Chondrocyte (in vitro differentiated cells): ENCODE measurements around the gene NAA11. TPM values are rescaled to one million over a fixed set of nuclear protein-coding genes. Genes with fewer than 3 reads are reported as not detected.

ENCODE experiments used
- DNase-seq: peaks from one replicate; pipeline ENCODE4 v3.0.0; 2021; ENCODE audit warnings: mixed read lengths, low spot score
- H3K27ac Mint-ChIP-seq: one replicate; pipeline ENCODE4 v1.8.0; 2021; ENCODE audit warnings: mild to moderate bottlenecking, moderate library complexity, mixed read lengths; ENCODE audit not compliant: unreplicated experiment
- H3K27me3 Mint-ChIP-seq: 2 replicates; pipeline ENCODE4 v1.8.0; 2021; ENCODE audit warnings: low read depth, mixed read lengths
- H3K36me3 Mint-ChIP-seq: 2 replicates; pipeline ENCODE4 v1.8.0; 2021; ENCODE audit warnings: low read depth, mixed read lengths
- H3K4me1 Mint-ChIP-seq: 2 replicates; pipeline ENCODE4 v1.8.0; 2021; ENCODE audit warnings: low read depth, mild to moderate bottlenecking, mixed read lengths
- H3K4me3 Mint-ChIP-seq: one replicate; pipeline ENCODE4 v1.8.0; 2021; ENCODE audit warnings: mild to moderate bottlenecking, moderate library complexity, mixed read lengths; ENCODE audit not compliant: unreplicated experiment
- H3K9me3 Mint-ChIP-seq: 2 replicates; pipeline ENCODE4 v1.8.0; 2021; ENCODE audit warnings: low read depth, mixed read lengths
- long read RNA-seq: library from polyadenylated mRNA; stranded (forward); transcript quantifications from one replicate; pipeline ENCODE4 v2.0.0, GENCODE V29; 2021
- total RNA-seq: library from RNA; stranded (reverse); gene quantifications from 3 replicates; pipeline ENCODE4 v1.2.1, GENCODE V29; 2021
- TF ChIP-seq, protein P1 (sequence below): fragments of 200-600 bp; sonication (generic); IDR thresholded peaks from 2 replicates; pipeline ENCODE4 v1.5.0; 2021; ENCODE audit warnings: antibody characterized with exemption, mild to moderate bottlenecking, moderate library complexity

The NAA11 gene
- total RNA-seq = not detected in 3 replicates
- long read RNA-seq = 0 reads

DNA sequence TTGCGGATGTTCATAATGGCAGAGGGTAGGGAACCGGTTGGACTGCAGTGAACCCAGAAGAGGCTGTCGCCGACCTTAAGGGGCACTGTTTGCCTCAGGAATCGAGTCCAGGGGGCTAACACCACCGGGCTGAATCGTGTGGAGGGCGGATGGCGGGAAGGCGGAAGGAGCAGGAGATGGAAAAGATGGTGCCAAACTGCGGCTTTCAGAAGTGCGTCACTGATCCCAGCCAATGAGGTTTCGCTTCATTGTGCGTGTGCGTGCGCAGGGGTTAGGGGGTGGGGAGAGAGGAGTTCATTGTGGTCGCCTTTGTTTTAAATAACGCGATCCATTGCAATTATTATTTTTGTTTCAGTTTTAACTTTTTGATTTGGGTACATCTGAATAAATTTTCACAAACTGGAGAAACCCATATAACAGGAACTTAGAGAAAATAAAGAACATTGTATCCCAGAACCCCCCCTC, at the start of gene NAA11:
Gene NAA11, minus strand, starts transcription at position 198 of the 465 bp plus-strand sequence. Its CDS starts 184 bp downstream, at position 14.
- H3K36me3 Mint-ChIP-seq = no peaks in the 10 kb centered on the region

DNA sequence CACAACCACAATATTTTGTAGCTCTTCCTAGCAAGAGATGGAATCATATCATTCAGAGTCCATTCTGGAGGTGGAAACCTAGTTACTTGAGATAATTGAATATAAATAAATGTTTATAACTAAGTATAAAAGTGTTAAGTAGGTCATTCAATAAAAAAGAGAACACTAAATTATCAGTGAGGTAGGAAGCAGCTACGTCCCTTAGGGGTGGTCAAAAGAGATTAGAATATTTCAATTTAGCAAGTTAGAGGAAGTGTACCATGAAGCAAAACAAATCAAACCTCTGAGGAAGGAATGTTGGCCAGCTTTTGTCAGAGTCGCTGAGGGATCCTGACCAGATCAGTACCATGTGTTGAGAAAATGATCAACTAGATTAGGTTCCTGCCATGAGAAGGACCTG, 44.2 kb upstream of the NAA11 start:
- DNase-seq = no peak
- TF ChIP-seq, protein P1, sequence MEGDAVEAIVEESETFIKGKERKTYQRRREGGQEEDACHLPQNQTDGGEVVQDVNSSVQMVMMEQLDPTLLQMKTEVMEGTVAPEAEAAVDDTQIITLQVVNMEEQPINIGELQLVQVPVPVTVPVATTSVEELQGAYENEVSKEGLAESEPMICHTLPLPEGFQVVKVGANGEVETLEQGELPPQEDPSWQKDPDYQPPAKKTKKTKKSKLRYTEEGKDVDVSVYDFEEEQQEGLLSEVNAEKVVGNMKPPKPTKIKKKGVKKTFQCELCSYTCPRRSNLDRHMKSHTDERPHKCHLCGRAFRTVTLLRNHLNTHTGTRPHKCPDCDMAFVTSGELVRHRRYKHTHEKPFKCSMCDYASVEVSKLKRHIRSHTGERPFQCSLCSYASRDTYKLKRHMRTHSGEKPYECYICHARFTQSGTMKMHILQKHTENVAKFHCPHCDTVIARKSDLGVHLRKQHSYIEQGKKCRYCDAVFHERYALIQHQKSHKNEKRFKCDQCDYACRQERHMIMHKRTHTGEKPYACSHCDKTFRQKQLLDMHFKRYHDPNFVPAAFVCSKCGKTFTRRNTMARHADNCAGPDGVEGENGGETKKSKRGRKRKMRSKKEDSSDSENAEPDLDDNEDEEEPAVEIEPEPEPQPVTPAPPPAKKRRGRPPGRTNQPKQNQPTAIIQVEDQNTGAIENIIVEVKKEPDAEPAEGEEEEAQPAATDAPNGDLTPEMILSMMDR = no peak
- Mint-ChIP-seq H3K9me3 (peaks cover 3% of the 10 kb centered on the region), H3K27me3 (peaks cover 6% of the 10 kb centered on the region), H3K27ac (no peak overlapping the region), H3K36me3 (no peaks in the 10 kb centered on the region), H3K4me1 (no peaks in the 10 kb centered on the region), H3K4me3 (no peak overlapping the region)

More for the DNA sequence above, at the start of gene NAA11:
- no peaks in the 10 kb centered on the region for H3K9me3 Mint-ChIP-seq
- H3K4me1 Mint-ChIP-seq = no peaks in the 10 kb centered on the region
- no peak within 1 kb of the TSS for H3K4me3 Mint-ChIP-seq
- TF ChIP-seq, protein P1 = no peak
- no peak for DNase-seq
- no peak within 1 kb of the TSS for H3K27ac Mint-ChIP-seq
- no peaks in the 10 kb centered on the region for H3K27me3 Mint-ChIP-seq

DNA sequence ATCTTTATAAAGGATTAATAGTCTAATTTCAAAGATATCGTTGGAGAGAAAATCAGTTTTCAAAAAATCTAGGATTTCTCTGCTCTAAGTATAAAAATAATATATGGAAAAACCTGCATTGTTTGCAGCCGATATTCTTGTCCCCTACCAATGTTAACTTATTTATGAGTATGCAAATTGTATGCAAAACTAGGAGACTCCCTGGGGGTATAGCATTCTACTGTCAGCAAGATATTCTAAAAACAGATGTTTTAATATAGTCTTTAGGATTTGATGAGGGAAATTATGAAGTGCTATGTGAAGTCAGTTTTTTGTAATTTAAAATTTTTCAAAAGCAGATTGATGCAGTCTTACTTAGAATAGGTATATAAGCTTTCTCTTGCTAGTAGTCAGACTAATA, 41.2 kb upstream of the NAA11 start:
- Mint-ChIP-seq H3K4me3 (no peak overlapping the region), H3K9me3 (no peaks in the 10 kb centered on the region)
- TF ChIP-seq, protein P1 = no peak

DNA sequence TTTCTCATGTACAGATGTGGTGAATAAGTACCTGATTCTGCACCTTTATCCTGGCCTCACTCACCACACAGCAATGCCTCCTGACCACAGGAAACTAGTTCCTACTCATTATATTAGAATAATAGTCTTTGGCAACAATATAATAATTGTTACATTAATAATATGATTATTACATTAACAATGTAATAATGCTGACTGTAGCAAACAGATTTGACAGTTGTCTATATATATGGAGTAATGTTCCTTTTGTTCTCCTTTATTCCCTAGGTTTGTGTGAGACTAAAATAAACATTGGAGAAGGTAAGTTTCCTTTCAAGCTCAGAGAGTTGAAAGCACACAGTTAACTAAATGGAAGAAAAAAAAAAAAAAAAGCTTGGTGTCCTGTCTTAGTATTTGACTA, 40.6 kb upstream of the NAA11 start:
- TF ChIP-seq, protein P1 = no peak
- no peak for DNase-seq
- H3K4me1 Mint-ChIP-seq = no peaks in the 10 kb centered on the region
- no peaks in the 10 kb centered on the region for H3K9me3 Mint-ChIP-seq
- no peak overlapping the region for H3K27ac Mint-ChIP-seq
- no peaks in the 10 kb centered on the region for H3K36me3 Mint-ChIP-seq
- H3K27me3 Mint-ChIP-seq = peaks cover 6% of the 10 kb centered on the region
- no peak overlapping the region for H3K4me3 Mint-ChIP-seq

More for the DNA sequence above, 41.2 kb upstream of the NAA11 start:
- no peak for DNase-seq
- H3K27me3 Mint-ChIP-seq = peaks cover 6% of the 10 kb centered on the region
- no peaks in the 10 kb centered on the region for H3K36me3 Mint-ChIP-seq
- no peaks in the 10 kb centered on the region for H3K4me1 Mint-ChIP-seq
- no peak overlapping the region for H3K27ac Mint-ChIP-seq

DNA sequence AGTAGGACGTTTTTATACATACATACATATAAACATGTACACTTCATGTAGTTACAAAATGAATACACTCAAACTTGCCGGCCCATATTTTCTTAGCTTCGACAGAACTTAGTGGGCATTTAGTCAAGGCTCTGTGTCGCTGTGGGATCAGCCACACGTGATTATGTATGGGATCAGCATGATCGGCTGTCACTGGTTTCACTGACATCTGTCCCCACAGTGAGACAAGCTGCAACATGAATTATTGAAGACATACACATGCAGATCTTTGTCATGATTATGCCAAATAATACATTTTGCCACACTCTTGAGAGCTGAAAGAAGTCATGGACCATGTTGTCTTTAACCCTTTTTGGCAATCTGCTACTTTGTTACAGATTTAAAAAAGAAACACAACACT, 38.2 kb upstream of the NAA11 start:
- no peak for DNase-seq
- H3K36me3 Mint-ChIP-seq = no peaks in the 10 kb centered on the region
- H3K9me3 Mint-ChIP-seq = no peaks in the 10 kb centered on the region
- no peak overlapping the region for H3K27ac Mint-ChIP-seq
- no peaks in the 10 kb centered on the region for H3K4me1 Mint-ChIP-seq
- H3K4me3 Mint-ChIP-seq = no peak overlapping the region
- H3K27me3 Mint-ChIP-seq = peaks cover 6% of the 10 kb centered on the region
- TF ChIP-seq, protein P1 = no peak
